ENCODE results near the gene ASGR2.

Gene ASGR2

DNA sequence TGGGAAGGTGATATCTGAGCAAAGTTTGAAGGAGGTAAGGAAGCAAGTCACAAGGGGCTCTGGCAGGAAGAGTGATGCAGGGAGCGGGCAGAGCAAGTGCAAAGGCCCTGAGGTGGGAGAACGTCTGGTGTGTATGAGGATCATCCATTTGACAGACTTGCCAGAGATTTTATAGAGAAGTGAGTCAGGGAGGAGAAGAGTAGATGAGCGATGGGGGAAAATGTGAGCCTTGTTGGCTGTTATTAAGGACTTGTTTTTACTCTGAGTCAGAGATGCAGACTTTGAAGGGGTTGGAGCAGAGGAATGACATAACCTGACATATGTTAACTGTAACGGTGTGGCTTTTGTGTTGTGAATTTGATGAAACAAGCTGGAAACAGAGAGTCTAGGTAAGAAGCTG lies 31.0 kb downstream of the ASGR2 start:
- no peak overlapping the region for H3K4me3 ChIP-seq (ENCODE audit: insufficient read depth, low read depth, low read length, poor library complexity, severe bottlenecking)
- H3K36me3 ChIP-seq (ENCODE audit: control insufficient read depth, insufficient read depth, low read length): no peaks in the 10 kb centered on the region

DNA sequence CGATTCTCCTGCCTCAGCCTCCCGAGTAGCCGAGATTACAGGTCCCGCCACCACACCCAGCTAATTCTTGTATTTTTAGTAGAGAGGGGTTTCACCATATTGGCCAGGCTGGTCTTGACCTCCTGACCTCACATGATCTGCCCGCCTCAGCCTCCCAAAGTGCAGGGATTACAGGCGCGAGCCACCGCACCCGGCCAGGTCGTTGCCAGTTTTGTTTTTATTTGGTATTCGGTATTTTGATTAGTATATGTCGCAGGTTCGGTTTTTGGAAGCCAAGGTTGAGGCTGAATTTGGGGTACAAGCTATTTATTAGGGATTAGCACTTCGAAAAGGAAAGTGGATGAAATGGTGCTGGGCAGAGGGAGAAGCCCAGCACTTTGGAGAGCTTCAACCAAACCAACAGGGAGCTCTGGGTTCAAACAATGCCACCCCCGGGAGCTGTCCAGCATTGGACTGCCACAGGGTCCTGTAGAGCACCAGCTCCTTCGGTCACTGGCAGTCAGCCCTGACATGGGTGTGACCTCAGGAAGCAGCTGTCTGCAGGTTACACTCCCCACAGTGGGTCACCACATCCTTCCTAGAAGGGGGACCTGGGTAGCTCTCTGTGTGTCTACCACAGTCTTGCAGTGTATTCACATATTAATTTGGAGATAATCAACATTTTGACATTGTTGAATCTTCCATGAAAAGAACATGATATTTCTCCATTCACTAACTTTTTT lies 33.1 kb downstream of the ASGR2 start:
- Histone ChIP-seq H3K27ac (ENCODE audit: insufficient read depth, low read length, poor library complexity, severe bottlenecking) (no peak overlapping the region), H3K27me3 (replicated peaks; ENCODE audit: control insufficient read depth, insufficient read depth, low read length, poor library complexity, severe bottlenecking) (no peaks in the 10 kb centered on the region), H3K4me3 (ENCODE audit: insufficient read depth, low read depth, low read length, poor library complexity, severe bottlenecking) (no peak overlapping the region), H3K4me1 (ENCODE audit: control insufficient read depth, insufficient read depth, low read length, poor library complexity, severe bottlenecking) (peaks cover 5% of the 10 kb centered on the region), H3K9me3 (ENCODE audit: control insufficient read depth, low read length) (no peaks in the 10 kb centered on the region), H3K36me3 (ENCODE audit: control insufficient read depth, insufficient read depth, low read length) (no peaks in the 10 kb centered on the region)
- no peak for DNase-seq

More for the DNA sequence above, 31.0 kb downstream of the ASGR2 start:
- no peak overlapping the region for H3K27ac ChIP-seq (ENCODE audit: insufficient read depth, low read length, poor library complexity, severe bottlenecking)
- H3K27me3 ChIP-seq (replicated peaks; ENCODE audit: control insufficient read depth, insufficient read depth, low read length, poor library complexity, severe bottlenecking): no peaks in the 10 kb centered on the region
- no peaks in the 10 kb centered on the region for H3K9me3 ChIP-seq (ENCODE audit: control insufficient read depth, low read length)
- H3K4me1 ChIP-seq (ENCODE audit: control insufficient read depth, insufficient read depth, low read length, poor library complexity, severe bottlenecking): peaks cover 5% of the 10 kb centered on the region
- DNase-seq: no peak

DNA sequence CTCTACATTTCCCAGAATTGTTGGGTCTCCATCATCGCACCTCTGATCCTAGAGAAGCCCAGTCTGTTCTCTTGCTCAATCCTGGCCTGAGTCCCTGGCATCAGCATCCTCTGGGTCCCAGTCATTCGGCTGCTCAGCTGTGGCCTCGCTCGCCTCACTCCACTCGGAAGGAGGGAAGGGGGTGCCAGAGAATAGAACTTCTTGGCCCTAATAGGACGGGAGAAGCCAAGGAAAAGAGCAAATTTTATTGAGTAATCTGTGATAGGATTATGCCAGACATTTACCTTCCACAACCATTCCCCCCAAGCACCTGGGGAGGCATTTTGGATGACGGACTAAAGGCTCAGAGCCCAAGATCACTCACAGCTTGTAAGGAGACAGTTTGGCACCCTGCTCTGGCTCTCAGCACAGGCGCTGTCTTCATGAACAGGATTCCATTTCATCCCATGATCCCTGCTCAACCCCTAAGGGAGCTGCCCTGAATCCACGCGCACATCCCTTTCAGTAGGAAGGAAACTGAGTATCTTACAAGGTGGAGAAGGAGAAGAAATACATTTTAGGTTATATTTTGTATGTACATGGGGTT lies 34.1 kb downstream of the ASGR2 start:
- no peak for DNase-seq
- Histone ChIP-seq H3K27me3 (replicated peaks; ENCODE audit: control insufficient read depth, insufficient read depth, low read length, poor library complexity, severe bottlenecking) (no peaks in the 10 kb centered on the region), H3K4me1 (ENCODE audit: control insufficient read depth, insufficient read depth, low read length, poor library complexity, severe bottlenecking) (peaks cover 5% of the 10 kb centered on the region)

DNA sequence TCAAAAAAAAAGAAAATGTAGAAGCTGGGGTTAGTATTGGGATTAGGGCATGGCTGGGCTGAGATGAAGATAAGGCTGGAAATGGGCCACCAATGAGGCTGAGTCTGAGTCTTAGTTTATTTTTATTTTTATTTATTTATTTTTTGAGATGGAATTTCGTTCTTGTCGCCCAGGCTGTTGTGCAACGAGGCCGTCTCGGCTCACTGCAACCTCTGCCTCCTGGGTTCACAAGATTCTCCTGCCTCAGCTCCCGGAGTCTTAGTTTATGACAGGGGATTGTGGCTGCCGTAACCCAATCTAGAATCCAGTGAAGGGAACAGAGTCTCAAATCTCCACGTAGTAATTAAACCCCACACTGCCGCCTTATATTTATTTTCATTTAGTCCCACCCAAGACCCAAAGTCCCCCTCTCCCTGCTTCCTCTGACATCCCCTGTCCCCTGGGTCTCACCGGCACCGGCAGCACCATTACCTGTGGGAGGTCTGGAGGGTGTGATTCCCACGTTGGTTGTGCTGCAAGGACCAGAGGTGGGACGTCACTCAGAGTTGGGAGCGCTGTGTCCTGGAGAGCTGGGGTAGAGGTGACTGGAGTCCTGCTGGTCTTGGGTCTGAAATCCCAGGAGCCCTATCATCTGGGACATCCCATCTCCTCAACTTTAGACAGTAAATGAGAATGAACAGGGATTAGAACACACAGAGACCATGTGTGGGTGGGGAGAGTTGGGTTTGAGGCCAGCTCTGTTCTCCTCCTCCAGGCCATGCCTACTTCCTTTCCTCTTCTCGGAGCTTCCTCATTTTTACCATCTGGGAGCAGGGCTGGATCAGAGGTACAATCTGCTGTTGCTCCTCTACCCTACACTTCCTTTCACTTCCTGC lies 34.8 kb downstream of the ASGR2 start, which contains the start of gene CLEC10A:
Gene CLEC10A, minus strand, starts transcription at position 671 of the 875 bp plus-strand sequence. CDS start 1,439 bp downstream, outside the sequence.
- Histone ChIP-seq H3K9me3 (ENCODE audit: control insufficient read depth, low read length) (no peaks in the 10 kb centered on the region), H3K27me3 (replicated peaks; ENCODE audit: control insufficient read depth, insufficient read depth, low read length, poor library complexity, severe bottlenecking) (no peaks in the 10 kb centered on the region), H3K4me3 (ENCODE audit: insufficient read depth, low read depth, low read length, poor library complexity, severe bottlenecking) (no peak within 1 kb of the TSS), H3K27ac (ENCODE audit: insufficient read depth, low read length, poor library complexity, severe bottlenecking) (no peak within 1 kb of the TSS), H3K36me3 (ENCODE audit: control insufficient read depth, insufficient read depth, low read length) (no peaks in the 10 kb centered on the region), H3K4me1 (ENCODE audit: control insufficient read depth, insufficient read depth, low read length, poor library complexity, severe bottlenecking) (peaks cover 5% of the 10 kb centered on the region)
- DNase-seq: no peak

More for the DNA sequence above, 34.1 kb downstream of the ASGR2 start:
- Histone ChIP-seq H3K9me3 (ENCODE audit: control insufficient read depth, low read length) (no peaks in the 10 kb centered on the region), H3K4me3 (ENCODE audit: insufficient read depth, low read depth, low read length, poor library complexity, severe bottlenecking) (no peak overlapping the region), H3K36me3 (ENCODE audit: control insufficient read depth, insufficient read depth, low read length) (no peaks in the 10 kb centered on the region), H3K27ac (ENCODE audit: insufficient read depth, low read length, poor library complexity, severe bottlenecking) (no peak overlapping the region)

DNA sequence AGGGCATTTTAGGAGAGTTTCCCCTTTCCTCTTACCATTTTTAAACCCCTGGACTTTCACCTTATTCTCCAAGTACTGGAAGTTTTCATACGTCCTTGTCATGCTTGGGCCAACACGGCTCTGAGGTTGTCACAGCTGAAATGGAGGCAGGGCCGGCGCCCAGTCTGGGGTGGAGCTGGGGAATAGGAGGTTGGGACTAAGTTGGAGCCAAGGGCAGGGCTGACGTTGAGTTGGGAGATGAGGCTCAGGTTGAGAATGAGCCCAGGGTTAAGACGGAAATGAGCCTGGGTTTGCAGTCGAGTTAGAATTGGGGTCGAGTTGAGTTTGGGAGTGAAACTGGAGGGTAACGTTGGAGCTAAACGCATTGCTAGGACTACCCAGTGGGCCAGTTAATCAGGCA lies 35.9 kb downstream of the ASGR2 start:
- Histone ChIP-seq H3K4me3 (ENCODE audit: insufficient read depth, low read depth, low read length, poor library complexity, severe bottlenecking) (no peak overlapping the region), H3K27ac (ENCODE audit: insufficient read depth, low read length, poor library complexity, severe bottlenecking) (no peak overlapping the region), H3K27me3 (replicated peaks; ENCODE audit: control insufficient read depth, insufficient read depth, low read length, poor library complexity, severe bottlenecking) (no peaks in the 10 kb centered on the region), H3K4me1 (ENCODE audit: control insufficient read depth, insufficient read depth, low read length, poor library complexity, severe bottlenecking) (peaks cover 5% of the 10 kb centered on the region), H3K9me3 (ENCODE audit: control insufficient read depth, low read length) (no peaks in the 10 kb centered on the region), H3K36me3 (ENCODE audit: control insufficient read depth, insufficient read depth, low read length) (no peaks in the 10 kb centered on the region)
- no peak for DNase-seq

DNA sequence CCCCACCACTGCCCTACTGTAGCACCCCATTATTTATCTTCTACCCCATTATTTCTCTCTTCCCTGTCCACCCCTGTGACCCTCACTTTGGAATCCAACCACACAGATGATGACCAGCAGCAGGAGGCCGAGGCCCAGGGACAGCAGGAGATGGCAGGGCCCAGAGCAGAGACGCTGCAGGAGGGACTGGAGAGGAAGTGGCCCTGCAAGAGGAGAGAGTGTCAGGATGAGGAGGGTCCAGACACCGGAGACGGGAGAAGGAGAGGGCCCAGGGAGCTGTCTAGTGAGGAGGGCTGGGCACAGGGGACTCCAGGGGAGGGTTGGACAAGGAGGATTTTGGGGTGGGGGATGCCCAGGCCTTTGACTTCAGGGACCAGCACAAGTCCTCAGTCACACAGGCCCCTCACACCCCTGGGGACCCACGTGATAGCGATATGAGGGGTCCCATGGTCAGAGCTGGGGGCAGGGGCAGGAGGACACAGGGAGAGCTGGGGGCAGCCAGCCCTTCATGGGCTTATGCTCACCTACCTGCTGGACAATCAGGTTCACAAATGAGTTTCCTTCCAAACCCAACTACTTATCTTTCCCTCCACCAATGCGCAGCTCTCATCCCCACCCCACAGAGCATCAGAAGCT lies 36.6 kb downstream of the ASGR2 start:
- H3K36me3 ChIP-seq (ENCODE audit: control insufficient read depth, insufficient read depth, low read length): no peaks in the 10 kb centered on the region

DNA sequence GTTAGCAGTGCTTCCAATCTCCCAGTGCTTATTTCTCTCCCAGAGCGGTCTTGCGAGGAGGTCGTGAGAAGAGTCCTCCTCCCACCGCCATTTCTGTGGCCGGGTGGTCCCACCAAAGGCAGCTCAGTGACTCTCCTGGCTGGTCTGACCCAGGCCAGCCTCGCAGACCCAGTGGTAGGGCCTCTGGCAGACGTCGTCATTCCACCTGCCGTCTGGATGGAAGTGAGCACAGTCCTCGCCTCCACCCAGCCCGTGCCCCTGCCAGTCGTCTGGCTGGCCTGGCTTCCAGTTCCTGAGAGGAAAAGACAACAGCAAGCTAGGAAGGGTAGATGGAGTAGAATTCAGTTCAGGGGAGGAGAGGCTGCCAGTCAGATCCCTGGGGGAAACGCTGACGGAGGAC lies 39.7 kb downstream of the ASGR2 start:
- no peaks in the 10 kb centered on the region for H3K4me1 ChIP-seq (ENCODE audit: control insufficient read depth, insufficient read depth, low read length, poor library complexity, severe bottlenecking)
- H3K36me3 ChIP-seq (ENCODE audit: control insufficient read depth, insufficient read depth, low read length): no peaks in the 10 kb centered on the region
- no peaks in the 10 kb centered on the region for H3K9me3 ChIP-seq (ENCODE audit: control insufficient read depth, low read length)
- no peak overlapping the region for H3K27ac ChIP-seq (ENCODE audit: insufficient read depth, low read length, poor library complexity, severe bottlenecking)
- H3K27me3 ChIP-seq (replicated peaks; ENCODE audit: control insufficient read depth, insufficient read depth, low read length, poor library complexity, severe bottlenecking): no peaks in the 10 kb centered on the region
- DNase-seq: no peak
- H3K4me3 ChIP-seq (ENCODE audit: insufficient read depth, low read depth, low read length, poor library complexity, severe bottlenecking): no peak overlapping the region

More for the DNA sequence above, 36.6 kb downstream of the ASGR2 start:
- Histone ChIP-seq H3K27ac (ENCODE audit: insufficient read depth, low read length, poor library complexity, severe bottlenecking) (no peak overlapping the region), H3K9me3 (ENCODE audit: control insufficient read depth, low read length) (no peaks in the 10 kb centered on the region), H3K4me1 (ENCODE audit: control insufficient read depth, insufficient read depth, low read length, poor library complexity, severe bottlenecking) (peaks cover 5% of the 10 kb centered on the region), H3K4me3 (ENCODE audit: insufficient read depth, low read depth, low read length, poor library complexity, severe bottlenecking) (no peak overlapping the region), H3K27me3 (replicated peaks; ENCODE audit: control insufficient read depth, insufficient read depth, low read length, poor library complexity, severe bottlenecking) (no peaks in the 10 kb centered on the region)
- no peak for DNase-seq

DNA sequence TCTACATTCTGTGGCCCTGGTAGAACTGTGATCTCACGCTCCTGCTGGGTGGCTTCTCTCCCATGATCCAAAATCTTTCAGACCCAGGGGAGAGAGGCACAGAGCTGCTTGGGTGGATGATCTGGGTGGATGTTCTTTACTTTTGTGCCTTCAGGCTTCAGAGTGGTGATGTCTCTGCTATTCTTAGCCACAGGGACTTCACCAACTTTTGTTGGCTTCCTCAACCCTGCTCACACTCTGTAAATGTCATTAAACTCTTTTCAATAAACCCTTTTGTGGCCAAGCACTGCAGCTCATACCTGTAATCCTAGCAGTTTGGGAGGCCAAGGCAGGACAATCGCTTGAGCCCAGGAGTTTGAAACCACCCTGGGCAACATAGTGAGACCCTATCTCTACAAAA lies 42.2 kb downstream of the ASGR2 start:
- no peak for DNase-seq
- Histone ChIP-seq H3K9me3 (ENCODE audit: control insufficient read depth, low read length) (peaks cover 5% of the 10 kb centered on the region), H3K36me3 (ENCODE audit: control insufficient read depth, insufficient read depth, low read length) (no peaks in the 10 kb centered on the region), H3K4me3 (ENCODE audit: insufficient read depth, low read depth, low read length, poor library complexity, severe bottlenecking) (no peak overlapping the region), H3K27me3 (replicated peaks; ENCODE audit: control insufficient read depth, insufficient read depth, low read length, poor library complexity, severe bottlenecking) (no peaks in the 10 kb centered on the region), H3K4me1 (ENCODE audit: control insufficient read depth, insufficient read depth, low read length, poor library complexity, severe bottlenecking) (no peaks in the 10 kb centered on the region), H3K27ac (ENCODE audit: insufficient read depth, low read length, poor library complexity, severe bottlenecking) (no peak overlapping the region)

DNA sequence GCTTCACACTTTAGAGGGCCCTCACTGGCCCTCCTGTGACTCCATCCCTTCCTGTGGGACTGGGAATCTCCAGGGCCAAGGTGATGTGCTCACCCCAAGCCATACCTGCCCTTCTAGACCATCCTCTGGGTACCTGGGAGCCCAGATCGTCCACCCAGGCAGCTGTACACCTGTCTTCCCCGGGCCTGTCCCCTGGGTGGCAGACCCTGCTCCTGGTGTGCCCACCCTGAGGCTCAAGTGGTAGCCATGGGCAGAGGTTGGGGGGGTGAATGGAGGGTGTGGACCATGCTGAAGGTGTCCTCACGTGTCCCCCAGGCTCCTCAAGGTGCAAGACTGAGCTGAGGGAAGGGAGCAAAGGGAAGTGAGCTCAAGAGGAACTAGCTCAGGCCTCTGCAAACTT lies 43.9 kb downstream of the ASGR2 start:
- Histone ChIP-seq H3K4me3 (ENCODE audit: insufficient read depth, low read depth, low read length, poor library complexity, severe bottlenecking) (no peak overlapping the region), H3K36me3 (ENCODE audit: control insufficient read depth, insufficient read depth, low read length) (no peaks in the 10 kb centered on the region), H3K4me1 (ENCODE audit: control insufficient read depth, insufficient read depth, low read length, poor library complexity, severe bottlenecking) (no peaks in the 10 kb centered on the region), H3K27me3 (replicated peaks; ENCODE audit: control insufficient read depth, insufficient read depth, low read length, poor library complexity, severe bottlenecking) (no peaks in the 10 kb centered on the region), H3K27ac (ENCODE audit: insufficient read depth, low read length, poor library complexity, severe bottlenecking) (no peak overlapping the region), H3K9me3 (ENCODE audit: control insufficient read depth, low read length) (peaks cover 5% of the 10 kb centered on the region)
- DNase-seq: no peak
